ES-I3 (cell line): Measurements from ENCODE around the gene PKP3.
"Not testable (repeated sequence)": the region's sequence is repeated elsewhere in the genome, so short reads cannot be mapped to it uniquely, and the experiment has no call there.

ENCODE experiments used
- H3K36me3 ChIP-seq: 2 replicates; pipeline ENCODE4 v1.6.1; 2013; ENCODE audit warnings: mild to moderate bottlenecking, low read length, control low read depth, moderate library complexity; ENCODE audit not compliant: insufficient read depth
- H3K4me1 ChIP-seq: 2 replicates; pipeline ENCODE4 v1.6.1; 2013; ENCODE audit warnings: mild to moderate bottlenecking, control low read depth, low read length; ENCODE audit not compliant: insufficient read depth
- H3K9ac ChIP-seq: 2 replicates; pipeline ENCODE4 v1.6.1; 2013; ENCODE audit warnings: low read depth, mild to moderate bottlenecking, low read length, moderate library complexity
- H3K9me3 ChIP-seq: 2 replicates; pipeline ENCODE4 v1.6.1; 2013; ENCODE audit warnings: mild to moderate bottlenecking, low read length, moderate library complexity; ENCODE audit not compliant: control insufficient read depth, insufficient read depth

Gene PKP3

DNA sequence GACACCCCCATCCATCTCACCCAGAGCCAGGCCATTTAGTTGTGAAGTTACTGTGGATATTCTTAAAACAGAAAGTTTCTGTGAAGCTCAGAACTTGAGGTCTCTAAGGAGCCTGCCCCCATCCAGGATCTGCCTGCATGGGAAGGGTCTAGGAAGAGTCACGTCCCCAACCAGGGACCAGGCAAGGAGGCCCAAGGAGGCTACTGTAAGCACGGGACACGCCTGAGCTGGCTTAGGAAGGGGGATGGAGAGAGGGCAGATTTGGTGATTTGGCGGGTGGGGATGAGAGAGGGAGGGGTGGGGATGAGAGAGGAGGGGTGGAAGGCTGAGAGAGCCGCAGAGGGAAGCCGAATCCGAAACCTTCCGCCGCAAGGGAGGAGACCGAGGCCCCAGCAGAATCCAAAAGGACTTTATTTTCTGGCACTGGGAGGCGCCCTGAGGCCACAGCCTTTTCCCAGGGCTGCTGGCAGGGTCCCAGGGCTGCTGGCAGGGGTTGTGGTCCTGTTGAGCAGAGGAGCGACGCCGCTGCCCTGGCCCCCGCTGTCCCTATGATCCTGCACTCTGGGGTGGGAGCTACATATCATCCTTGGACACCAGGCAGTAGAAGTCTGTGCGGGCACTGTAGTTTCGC lies 11.4 kb downstream of the PKP3 start:
- peaks cover 3% of the 10 kb centered on the region; the same call in 1 of the 2 replicates for H3K4me1 ChIP-seq
- no peak overlapping the region; the same call in 1 of the 2 replicates for H3K9ac ChIP-seq
- H3K9me3 ChIP-seq = no peaks in the 10 kb centered on the region
- no peaks in the 10 kb centered on the region for H3K36me3 ChIP-seq

GRCh38 chr11:405954-406795 lies 12.2 kb downstream of the PKP3 start:
- no peaks in the 10 kb centered on the region for H3K9me3 ChIP-seq
- H3K36me3 ChIP-seq = no peaks in the 10 kb centered on the region
- H3K4me1 ChIP-seq = peaks cover 3% of the 10 kb centered on the region; the same call in 1 of the 2 replicates
- peak overlapping the region; percentile 78; the same call in 1 of the 2 replicates for H3K9ac ChIP-seq

- H3K36me3 ChIP-seq = no peaks in the 10 kb centered on the region
Measured at GRCh38 chr11:406796-407650, 13.0 kb downstream of the PKP3 start.

DNA sequence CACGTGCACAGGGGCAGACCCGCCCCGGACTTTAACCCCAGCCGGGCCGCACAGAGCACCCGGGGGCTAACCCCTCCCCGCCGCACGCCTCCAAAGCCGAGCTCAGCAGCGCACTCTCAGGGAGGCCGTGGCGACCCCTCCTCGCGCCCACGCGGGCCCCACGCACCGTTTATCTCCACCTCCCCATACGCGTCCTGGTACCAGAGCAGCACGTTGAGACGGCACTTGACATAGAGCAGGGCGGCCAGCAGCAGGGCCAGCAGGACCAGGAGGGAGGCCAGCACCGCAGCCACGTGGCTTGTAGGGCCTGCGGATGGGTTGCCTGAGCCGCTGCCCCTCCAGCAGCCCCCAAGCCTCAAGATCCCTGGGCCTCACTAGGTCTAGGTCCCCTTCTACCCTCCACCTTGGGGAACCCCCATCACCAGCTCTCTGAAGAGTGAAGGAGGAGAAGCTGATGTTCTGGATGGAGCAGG lies 13.7 kb downstream of the PKP3 start:
- Histone ChIP-seq H3K9ac (peak overlapping the region; percentile 15; the same call in 1 of the 2 replicates), H3K36me3 (no peaks in the 10 kb centered on the region), H3K4me1 (peaks cover 3% of the 10 kb centered on the region; the same call in 1 of the 2 replicates), H3K9me3 (no peaks in the 10 kb centered on the region)

More at GRCh38 chr11:406796-407650, 13.0 kb downstream of the PKP3 start:
- Histone ChIP-seq H3K9ac (peak overlapping the region; percentile 78), H3K4me1 (peaks cover 3% of the 10 kb centered on the region; the same call in 1 of the 2 replicates), H3K9me3 (no peaks in the 10 kb centered on the region)

GRCh38 chr11:408154-409007 lies 14.4 kb downstream of the PKP3 start:
- H3K4me1 ChIP-seq = peaks cover 3% of the 10 kb centered on the region; the same call in 1 of the 2 replicates
- no peaks in the 10 kb centered on the region for H3K9me3 ChIP-seq
- no peak overlapping the region for H3K9ac ChIP-seq
- H3K36me3 ChIP-seq = no peaks in the 10 kb centered on the region

- H3K9ac ChIP-seq = no peak overlapping the region
- H3K36me3 ChIP-seq = no peaks in the 10 kb centered on the region
- H3K9me3 ChIP-seq = no peaks in the 10 kb centered on the region
- H3K4me1 ChIP-seq = peaks cover 3% of the 10 kb centered on the region; the same call in 1 of the 2 replicates
Measured at GRCh38 chr11:409008-409599, 15.1 kb downstream of the PKP3 start.

DNA sequence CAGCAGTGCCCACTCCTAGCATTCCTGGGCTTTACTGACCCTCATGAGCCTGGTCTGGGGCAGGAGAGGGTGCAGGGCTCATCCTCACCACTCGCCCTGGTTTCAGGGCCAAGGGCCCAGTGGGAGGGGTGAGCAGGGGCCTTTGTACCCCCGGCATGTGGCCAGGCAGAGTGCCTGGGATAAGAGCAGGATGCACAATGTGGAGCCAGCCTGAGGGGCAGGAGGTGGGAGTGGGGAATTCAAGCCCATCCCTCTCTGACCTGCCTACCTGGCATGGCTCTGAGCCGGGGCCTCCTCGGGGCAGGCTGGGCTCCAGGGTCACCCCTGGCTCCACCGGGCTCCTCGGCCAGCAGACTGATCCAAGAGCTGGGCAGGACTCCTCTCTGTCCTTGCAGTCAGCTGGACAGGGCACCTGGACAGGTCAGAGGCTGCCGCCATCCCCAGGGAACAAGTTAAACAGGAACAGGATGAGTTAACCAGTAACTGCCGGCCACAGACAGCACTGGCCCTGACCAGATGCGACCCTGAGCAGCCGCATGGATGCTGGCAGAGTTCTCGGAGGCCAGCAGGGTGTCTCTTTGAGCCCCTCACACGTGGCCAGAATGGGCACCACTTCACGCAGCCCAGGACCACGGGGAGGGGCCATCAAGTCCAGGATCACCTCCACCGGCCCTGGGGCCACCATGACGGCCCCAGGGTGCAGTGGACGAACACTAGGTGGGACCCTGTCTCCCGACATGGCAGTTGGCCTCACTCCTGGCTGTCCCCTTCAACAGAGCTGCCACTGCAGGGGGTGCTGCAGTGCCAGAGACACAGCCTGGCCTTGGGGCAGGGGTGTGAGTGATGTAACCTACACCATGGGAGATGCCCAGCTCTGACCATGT lies 15.8 kb downstream of the PKP3 start:
- H3K9me3 ChIP-seq = no peaks in the 10 kb centered on the region
- peaks cover 9% of the 10 kb centered on the region; the same call in 1 of the 2 replicates for H3K4me1 ChIP-seq
- H3K36me3 ChIP-seq = no peaks in the 10 kb centered on the region
- no peak overlapping the region for H3K9ac ChIP-seq

DNA sequence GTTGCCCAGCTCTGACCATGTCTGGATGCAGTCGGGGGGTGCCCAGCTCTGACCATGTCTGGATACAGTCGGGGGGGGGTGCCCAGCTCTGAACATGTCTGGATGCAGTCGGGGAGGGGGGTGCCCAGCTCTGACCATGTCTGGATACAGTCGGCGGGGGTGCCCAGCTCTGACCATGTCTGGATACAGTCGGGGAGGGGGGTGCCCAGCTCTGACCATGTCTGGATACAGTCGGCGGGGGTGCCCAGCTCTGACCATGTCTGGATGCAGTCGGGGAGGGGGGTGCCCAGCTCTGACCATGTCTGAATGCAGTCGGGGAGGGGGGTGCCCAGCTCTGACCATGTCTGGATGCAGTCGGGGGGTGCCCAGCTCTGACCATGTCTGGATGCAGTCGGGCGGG lies 16.7 kb downstream of the PKP3 start:
- H3K9me3 ChIP-seq, H3K9ac ChIP-seq, H3K36me3 ChIP-seq: not testable (repeated sequence)
- H3K4me1 ChIP-seq = peaks cover 16% of the 10 kb centered on the region; the same call in 1 of the 2 replicates

DNA sequence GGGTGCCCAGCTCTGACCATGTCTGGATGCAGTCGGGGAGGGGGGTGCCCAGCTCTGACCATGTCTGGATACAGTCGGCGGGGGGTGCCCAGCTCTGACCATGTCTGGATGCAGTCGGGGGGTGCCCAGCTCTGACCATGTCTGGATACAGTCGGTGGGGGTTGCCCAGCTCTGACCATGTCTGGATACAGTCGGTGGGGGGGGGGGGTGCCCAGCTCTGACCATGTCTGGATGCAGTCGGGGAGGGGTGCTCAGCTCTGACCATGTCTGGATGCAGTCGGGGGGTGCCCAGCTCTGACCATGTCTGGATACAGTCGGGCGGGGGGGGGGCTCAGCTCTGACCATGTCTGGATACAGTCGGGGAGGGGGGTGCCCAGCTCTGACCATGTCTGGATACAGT lies 17.5 kb downstream of the PKP3 start:
- not testable (repeated sequence) for H3K9ac ChIP-seq, H3K9me3 ChIP-seq, H3K36me3 ChIP-seq
- H3K4me1 ChIP-seq = peaks cover 18% of the 10 kb centered on the region; the same call in 1 of the 2 replicates

- Histone ChIP-seq H3K4me1 (peaks cover 20% of the 10 kb centered on the region; the same call in 1 of the 2 replicates), H3K36me3 (no peaks in the 10 kb centered on the region), H3K9me3 (no peaks in the 10 kb centered on the region), H3K9ac (no peak overlapping the region)
Measured at GRCh38 chr11:412641-413119, 18.7 kb downstream of the PKP3 start.

DNA sequence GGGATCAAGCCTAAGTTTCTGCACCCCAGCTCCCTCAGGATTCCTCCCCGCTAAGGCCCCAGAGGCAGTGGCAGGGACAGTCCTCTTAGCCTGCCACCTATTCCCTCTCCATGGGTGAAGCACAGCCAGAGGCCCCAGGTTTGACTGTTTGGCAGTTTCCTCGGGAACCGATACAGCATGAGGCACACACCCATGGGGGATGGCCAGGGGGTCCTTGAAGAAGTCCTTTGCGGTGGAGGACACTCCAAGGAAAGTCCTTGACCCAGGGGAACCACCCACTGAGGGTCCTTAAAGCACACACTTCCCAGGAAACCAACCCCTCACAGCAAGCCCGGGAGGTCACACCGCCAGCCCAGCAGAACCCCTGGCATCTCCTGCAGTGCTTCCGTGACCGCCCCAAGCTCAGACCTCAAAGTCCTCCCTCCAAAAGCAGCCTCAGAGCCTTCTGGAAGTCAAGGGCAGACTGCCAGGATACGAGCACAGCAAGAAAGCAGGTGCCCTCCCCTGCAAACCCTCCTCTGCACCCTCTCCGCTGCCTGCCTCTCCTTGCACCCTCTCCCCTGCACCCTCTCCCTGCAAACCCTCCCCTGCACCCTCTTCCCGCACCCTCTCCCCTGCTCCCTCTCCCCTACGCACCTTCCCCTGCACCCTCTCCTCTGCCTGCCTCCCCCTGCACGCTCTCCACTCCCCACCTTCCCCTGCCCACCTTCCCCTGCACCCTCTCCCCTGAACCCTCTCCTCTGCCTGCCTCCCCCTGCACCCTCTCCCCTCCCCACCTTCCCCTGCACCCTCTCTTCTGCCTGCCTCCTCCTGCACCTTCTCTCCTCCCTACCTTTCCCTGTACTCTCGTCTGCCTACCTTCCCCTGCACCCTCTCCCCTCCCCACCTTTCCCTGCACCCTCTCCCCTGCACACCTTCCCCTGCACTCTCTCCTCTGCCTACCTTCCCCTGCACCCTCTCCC lies 19.4 kb downstream of the PKP3 start:
- H3K9ac ChIP-seq = no peak overlapping the region
- no peaks in the 10 kb centered on the region for H3K36me3 ChIP-seq
- peaks cover 23% of the 10 kb centered on the region; the same call in 1 of the 2 replicates for H3K4me1 ChIP-seq
- H3K9me3 ChIP-seq = no peaks in the 10 kb centered on the region
